ENCODE measurements around the gene MBP.

DNA sequence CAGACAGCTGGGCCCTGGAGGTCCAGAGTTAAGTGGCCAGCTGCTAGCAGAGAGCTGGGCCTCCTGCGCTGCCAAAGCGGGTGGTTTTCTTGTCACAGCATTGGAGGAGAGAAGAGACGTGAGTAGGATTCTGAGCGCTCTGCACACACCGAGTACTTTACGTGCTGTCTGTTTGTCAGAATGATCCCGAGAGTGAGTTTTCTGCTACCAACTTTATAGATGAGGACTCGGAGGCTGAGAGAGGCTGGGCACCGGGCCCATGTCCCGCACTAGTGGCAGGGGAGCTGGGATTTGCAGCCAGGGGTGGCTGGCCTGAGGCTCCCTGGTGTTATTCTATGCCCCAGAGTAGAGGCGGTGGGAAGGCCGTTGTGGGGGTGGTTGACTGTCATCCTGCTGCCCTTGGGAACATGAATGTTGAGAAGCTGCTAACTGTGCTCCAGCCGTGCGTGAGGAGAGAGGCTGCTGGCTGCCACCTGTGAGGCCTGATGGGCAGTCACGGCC, 36.3 kb upstream of the MBP start:
- TF ChIP-seq, protein P1, sequence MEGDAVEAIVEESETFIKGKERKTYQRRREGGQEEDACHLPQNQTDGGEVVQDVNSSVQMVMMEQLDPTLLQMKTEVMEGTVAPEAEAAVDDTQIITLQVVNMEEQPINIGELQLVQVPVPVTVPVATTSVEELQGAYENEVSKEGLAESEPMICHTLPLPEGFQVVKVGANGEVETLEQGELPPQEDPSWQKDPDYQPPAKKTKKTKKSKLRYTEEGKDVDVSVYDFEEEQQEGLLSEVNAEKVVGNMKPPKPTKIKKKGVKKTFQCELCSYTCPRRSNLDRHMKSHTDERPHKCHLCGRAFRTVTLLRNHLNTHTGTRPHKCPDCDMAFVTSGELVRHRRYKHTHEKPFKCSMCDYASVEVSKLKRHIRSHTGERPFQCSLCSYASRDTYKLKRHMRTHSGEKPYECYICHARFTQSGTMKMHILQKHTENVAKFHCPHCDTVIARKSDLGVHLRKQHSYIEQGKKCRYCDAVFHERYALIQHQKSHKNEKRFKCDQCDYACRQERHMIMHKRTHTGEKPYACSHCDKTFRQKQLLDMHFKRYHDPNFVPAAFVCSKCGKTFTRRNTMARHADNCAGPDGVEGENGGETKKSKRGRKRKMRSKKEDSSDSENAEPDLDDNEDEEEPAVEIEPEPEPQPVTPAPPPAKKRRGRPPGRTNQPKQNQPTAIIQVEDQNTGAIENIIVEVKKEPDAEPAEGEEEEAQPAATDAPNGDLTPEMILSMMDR (conservative IDR thresholded peaks at IDR 0.05): no peak
- no peak for TF ChIP-seq ZFX (IDR thresholded peaks at IDR 0.05)

Data from C4-2B (cell line).